Lower leg skin (tissue), 3 donors: ENCODE data around the gene COG2.

Experiments used
- POLR2A ChIP-seq, 2 donors: fragments of 450-650 bp; IDR thresholded peaks; one replicate each; pipeline ENCODE4 v1.6.1; 2016 to 2017; ENCODE audit warnings: antibody characterized with exemption in 2 of 2, mild to moderate bottlenecking in 1 of 2, moderate library complexity in 1 of 2
- TF ChIP-seq, protein P1 (sequence below), 3 donors: fragments of 450-650 bp; IDR thresholded peaks; one replicate each; pipeline ENCODE4 v1.5.1; 2016; ENCODE audit warnings: antibody characterized with exemption in 3 of 3, mild to moderate bottlenecking in 3 of 3, moderate library complexity in 2 of 3

DNA sequence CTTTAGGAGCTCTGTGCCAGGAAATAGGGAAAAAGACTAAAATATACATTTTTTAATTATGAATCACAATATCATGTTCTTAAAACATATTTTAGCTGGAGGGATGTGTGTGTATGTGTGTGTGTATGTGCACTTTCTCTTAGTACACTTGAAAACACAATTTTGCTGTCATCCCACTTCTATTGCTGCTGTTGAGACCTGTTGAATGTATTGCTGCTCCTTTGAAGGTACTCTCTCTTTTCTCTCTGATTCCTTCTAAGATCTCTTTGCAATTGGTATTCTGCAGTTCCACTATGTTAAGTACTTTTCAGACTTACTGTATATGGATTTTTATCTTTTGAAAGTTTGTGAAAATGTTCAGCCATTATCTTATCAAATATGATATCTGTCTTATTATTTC is 43.5 kb upstream of the COG2 start:
- TF ChIP-seq, protein P1, sequence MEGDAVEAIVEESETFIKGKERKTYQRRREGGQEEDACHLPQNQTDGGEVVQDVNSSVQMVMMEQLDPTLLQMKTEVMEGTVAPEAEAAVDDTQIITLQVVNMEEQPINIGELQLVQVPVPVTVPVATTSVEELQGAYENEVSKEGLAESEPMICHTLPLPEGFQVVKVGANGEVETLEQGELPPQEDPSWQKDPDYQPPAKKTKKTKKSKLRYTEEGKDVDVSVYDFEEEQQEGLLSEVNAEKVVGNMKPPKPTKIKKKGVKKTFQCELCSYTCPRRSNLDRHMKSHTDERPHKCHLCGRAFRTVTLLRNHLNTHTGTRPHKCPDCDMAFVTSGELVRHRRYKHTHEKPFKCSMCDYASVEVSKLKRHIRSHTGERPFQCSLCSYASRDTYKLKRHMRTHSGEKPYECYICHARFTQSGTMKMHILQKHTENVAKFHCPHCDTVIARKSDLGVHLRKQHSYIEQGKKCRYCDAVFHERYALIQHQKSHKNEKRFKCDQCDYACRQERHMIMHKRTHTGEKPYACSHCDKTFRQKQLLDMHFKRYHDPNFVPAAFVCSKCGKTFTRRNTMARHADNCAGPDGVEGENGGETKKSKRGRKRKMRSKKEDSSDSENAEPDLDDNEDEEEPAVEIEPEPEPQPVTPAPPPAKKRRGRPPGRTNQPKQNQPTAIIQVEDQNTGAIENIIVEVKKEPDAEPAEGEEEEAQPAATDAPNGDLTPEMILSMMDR (IDR thresholded peaks at IDR 0.05), result no peak
- TF ChIP-seq POLR2A (IDR thresholded peaks at IDR 0.05), result no peak
